GM23338 (cell line): ENCODE data around the gene MYH10. TPM values are rescaled to one million over a fixed set of nuclear protein-coding genes. Genes with fewer than 3 reads are reported as not detected.

Experiments
- JUNB ChIP-seq: IDR thresholded peaks from one replicate; pipeline ENCODE4 v1.6.1; 2016; ENCODE audit warnings: antibody characterized with exemption; ENCODE audit not compliant: unreplicated experiment
- REST ChIP-seq: IDR thresholded peaks from one replicate; pipeline ENCODE4 v1.6.1; 2018; ENCODE audit warnings: antibody characterized with exemption; ENCODE audit not compliant: unreplicated experiment
- polyA plus RNA-seq: library from polyadenylated mRNA; unstranded; fragments of >200 nt; fragmentation: Nextera tagmentation; extraction: Ambion mirVana; gene quantifications from 2 replicates; pipeline ENCODE4 v1.2.1, GENCODE V29; 2016
- total RNA-seq: library from RNA; depleted of rRNA; stranded (reverse); fragments of >200 nt; shearing (Covaris generic); gene quantifications from 2 replicates; pipeline ENCODE4 v1.2.3, GENCODE V29; 2014
- TF ChIP-seq, protein P1 (sequence below): fragments of 250-450 bp; sonication (Bioruptor Pico); IDR thresholded peaks from 2 replicates; pipeline ENCODE4 v1.5.0; 2020; ENCODE audit warnings: mild to moderate bottlenecking, moderate library complexity
- TF ChIP-seq, protein P2 (sequence below), 2 experiments: fragments of 200-600 bp in 1 of 2; sonication (generic) in 1 of 2; conservative IDR thresholded peaks; 2 replicates each; pipeline versions ENCODE4 v1.5.1 to v1.6.1; 2016 to 2017; ENCODE audit warnings: antibody characterized with exemption in 2 of 2, low read depth in 2 of 2, mild to moderate bottlenecking in 2 of 2, moderate library complexity in 1 of 2
- TF ChIP-seq, protein P3 (sequence below): IDR thresholded peaks from 2 replicates; pipeline ENCODE4 v1.6.1; 2016; ENCODE audit warnings: antibody characterized with exemption

Gene MYH10
- total and polyA plus RNA-seq, 2 experiments from 2014 or later: 89.5 to 230 TPM

DNA sequence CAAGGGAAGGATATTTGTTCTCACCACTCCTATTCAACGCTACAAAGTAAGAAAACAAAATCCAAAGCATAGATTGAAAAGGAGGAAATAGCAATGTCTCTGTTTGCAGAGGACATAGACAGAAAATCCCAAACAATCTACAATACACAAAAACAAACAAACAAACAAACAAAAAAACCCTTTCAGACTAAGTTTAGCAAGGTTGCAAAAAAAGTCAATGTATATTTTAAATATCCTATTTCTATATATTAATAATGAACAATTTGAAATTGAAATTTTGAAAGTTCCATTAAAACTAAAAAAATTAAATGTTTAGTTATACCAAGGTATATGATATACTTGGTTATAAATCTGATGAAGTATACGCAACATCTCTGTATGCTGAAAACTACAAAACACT lies 37.2 kb downstream of the MYH10 start (continued):
- TF ChIP-seq, protein P1, sequence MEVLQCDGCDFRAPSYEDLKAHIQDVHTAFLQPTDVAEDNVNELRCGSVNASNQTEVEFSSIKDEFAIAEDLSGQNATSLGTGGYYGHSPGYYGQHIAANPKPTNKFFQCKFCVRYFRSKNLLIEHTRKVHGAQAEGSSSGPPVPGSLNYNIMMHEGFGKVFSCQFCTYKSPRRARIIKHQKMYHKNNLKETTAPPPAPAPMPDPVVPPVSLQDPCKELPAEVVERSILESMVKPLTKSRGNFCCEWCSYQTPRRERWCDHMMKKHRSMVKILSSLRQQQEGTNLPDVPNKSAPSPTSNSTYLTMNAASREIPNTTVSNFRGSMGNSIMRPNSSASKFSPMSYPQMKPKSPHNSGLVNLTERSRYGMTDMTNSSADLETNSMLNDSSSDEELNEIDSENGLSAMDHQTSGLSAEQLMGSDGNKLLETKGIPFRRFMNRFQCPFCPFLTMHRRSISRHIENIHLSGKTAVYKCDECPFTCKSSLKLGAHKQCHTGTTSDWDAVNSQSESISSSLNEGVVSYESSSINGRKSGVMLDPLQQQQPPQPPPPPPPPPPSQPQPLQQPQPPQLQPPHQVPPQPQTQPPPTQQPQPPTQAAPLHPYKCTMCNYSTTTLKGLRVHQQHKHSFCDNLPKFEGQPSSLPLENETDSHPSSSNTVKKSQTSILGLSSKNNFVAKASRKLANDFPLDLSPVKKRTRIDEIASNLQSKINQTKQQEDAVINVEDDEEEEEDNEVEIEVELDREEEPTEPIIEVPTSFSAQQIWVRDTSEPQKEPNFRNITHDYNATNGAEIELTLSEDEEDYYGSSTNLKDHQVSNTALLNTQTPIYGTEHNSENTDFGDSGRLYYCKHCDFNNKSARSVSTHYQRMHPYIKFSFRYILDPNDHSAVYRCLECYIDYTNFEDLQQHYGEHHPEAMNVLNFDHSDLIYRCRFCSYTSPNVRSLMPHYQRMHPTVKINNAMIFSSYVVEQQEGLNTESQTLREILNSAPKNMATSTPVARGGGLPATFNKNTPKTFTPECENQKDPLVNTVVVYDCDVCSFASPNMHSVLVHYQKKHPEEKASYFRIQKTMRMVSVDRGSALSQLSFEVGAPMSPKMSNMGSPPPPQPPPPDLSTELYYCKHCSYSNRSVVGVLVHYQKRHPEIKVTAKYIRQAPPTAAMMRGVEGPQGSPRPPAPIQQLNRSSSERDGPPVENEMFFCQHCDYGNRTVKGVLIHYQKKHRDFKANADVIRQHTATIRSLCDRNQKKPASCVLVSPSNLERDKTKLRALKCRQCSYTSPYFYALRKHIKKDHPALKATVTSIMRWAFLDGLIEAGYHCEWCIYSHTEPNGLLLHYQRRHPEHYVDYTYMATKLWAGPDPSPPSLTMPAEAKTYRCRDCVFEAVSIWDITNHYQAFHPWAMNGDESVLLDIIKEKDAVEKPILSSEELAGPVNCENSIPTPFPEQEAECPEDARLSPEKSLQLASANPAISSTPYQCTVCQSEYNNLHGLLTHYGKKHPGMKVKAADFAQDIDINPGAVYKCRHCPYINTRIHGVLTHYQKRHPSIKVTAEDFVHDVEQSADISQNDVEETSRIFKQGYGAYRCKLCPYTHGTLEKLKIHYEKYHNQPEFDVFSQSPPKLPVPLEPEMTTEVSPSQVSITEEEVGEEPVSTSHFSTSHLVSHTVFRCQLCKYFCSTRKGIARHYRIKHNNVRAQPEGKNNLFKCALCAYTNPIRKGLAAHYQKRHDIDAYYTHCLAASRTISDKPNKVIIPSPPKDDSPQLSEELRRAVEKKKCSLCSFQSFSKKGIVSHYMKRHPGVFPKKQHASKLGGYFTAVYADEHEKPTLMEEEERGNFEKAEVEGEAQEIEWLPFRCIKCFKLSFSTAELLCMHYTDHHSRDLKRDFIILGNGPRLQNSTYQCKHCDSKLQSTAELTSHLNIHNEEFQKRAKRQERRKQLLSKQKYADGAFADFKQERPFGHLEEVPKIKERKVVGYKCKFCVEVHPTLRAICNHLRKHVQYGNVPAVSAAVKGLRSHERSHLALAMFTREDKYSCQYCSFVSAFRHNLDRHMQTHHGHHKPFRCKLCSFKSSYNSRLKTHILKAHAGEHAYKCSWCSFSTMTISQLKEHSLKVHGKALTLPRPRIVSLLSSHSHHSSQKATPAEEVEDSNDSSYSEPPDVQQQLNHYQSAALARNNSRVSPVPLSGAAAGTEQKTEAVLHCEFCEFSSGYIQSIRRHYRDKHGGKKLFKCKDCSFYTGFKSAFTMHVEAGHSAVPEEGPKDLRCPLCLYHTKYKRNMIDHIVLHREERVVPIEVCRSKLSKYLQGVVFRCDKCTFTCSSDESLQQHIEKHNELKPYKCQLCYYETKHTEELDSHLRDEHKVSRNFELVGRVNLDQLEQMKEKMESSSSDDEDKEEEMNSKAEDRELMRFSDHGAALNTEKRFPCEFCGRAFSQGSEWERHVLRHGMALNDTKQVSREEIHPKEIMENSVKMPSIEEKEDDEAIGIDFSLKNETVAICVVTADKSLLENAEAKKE: no peak
- TF ChIP-seq, protein P2, sequence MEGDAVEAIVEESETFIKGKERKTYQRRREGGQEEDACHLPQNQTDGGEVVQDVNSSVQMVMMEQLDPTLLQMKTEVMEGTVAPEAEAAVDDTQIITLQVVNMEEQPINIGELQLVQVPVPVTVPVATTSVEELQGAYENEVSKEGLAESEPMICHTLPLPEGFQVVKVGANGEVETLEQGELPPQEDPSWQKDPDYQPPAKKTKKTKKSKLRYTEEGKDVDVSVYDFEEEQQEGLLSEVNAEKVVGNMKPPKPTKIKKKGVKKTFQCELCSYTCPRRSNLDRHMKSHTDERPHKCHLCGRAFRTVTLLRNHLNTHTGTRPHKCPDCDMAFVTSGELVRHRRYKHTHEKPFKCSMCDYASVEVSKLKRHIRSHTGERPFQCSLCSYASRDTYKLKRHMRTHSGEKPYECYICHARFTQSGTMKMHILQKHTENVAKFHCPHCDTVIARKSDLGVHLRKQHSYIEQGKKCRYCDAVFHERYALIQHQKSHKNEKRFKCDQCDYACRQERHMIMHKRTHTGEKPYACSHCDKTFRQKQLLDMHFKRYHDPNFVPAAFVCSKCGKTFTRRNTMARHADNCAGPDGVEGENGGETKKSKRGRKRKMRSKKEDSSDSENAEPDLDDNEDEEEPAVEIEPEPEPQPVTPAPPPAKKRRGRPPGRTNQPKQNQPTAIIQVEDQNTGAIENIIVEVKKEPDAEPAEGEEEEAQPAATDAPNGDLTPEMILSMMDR (conservative IDR thresholded peaks at IDR 0.05; ENCODE audit: low read depth in 2 of 2): no peak
- TF ChIP-seq, protein P3, sequence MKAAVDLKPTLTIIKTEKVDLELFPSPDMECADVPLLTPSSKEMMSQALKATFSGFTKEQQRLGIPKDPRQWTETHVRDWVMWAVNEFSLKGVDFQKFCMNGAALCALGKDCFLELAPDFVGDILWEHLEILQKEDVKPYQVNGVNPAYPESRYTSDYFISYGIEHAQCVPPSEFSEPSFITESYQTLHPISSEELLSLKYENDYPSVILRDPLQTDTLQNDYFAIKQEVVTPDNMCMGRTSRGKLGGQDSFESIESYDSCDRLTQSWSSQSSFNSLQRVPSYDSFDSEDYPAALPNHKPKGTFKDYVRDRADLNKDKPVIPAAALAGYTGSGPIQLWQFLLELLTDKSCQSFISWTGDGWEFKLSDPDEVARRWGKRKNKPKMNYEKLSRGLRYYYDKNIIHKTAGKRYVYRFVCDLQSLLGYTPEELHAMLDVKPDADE: no peak
- TF ChIP-seq REST: no peak
- TF ChIP-seq JUNB: no peak
